NCI-H2107 (cell line): ENCODE data around the gene ZNF469.

Experiments
- DNase-seq: peaks from one replicate; lab custom pipeline; 2025; lab: John Stamatoyannopoulos, UW

The ZNF469 gene

GRCh38 chr16:88428616-88429386 lies 46.0 kb downstream of the ZNF469 start:
- DNase-seq, result no peak

GRCh38 chr16:88429387-88430184 lies 46.8 kb downstream of the ZNF469 start:
- DNase-seq, result no peak

DNA sequence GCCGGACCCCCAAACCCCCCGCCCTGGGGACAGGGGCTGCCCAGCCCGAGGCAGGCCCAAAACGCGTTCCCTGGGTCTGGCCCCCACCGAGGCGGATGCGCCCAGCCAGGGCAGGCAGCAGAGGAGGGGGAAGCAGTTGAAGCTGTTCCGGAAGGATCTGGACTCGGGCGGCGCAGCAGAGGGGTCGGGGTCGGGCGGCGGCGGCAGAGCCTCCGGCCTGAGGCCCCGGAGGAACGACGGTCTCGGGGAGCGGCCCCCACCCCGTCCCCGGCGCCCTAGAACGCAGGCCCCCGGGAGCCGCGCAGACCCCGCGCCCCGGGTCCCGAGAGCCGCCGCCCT lies 47.4 kb downstream of the ZNF469 start:
- DNase-seq, result no peak

- no peak for DNase-seq
Measured at GRCh38 chr16:88430524-88431446, 48.0 kb downstream of the ZNF469 start.

- no peak for DNase-seq
Measured at GRCh38 chr16:88431651-88432050, 48.9 kb downstream of the ZNF469 start.

DNA sequence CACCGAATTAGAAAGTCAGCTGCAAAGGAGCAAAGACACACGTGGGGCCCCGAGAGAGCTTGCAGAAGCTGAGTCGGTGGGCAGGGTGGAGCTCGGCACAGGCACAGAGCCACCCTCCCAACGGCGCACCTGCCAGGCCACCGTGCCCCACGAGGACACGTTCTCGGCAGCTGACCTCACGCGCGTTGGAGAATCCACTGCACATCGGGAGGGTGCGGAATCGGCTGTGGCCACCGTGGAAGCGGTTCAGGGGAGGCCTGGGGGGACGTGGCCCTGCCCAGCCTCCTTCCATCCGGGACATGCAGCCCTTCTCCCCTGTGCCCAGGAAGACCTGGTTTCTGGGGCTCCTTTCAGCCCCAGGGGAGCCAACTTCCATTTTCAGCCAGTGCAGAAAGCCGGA lies 49.4 kb downstream of the ZNF469 start:
- no peak for DNase-seq
